Esophagus muscularis mucosa (tissue), 4 donors: ENCODE data around the gene EGLN2. TPM values are rescaled to one million over a fixed set of nuclear protein-coding genes. Genes with fewer than 3 reads are reported as not detected.

Experiments used
- DNase-seq: peaks from one replicate; pipeline ENCODE4 v3.0.0-alpha.2; 2017; ENCODE audit errors: extremely low spot score
- H3K27ac ChIP-seq, 4 donors: fragments of 200-600 bp; sonication (generic); replicated peaks in 1 of 4; 1 replicate in 3 of 4; 2 replicates in 1 of 4; pipeline ENCODE4 v1.5.1; 2016 to 2019; ENCODE audit warnings: mild to moderate bottlenecking in 1 of 4
- H3K27me3 ChIP-seq, 4 donors: fragments of 200-600 bp; sonication (generic); one replicate each; pipeline versions ENCODE4 v1.5.1 to v1.6.0; 2016 to 2019
- H3K36me3 ChIP-seq, 4 donors: fragments of 200-600 bp; sonication (generic); one replicate each; pipeline ENCODE4 v1.5.1; 2016 to 2019
- H3K4me1 ChIP-seq, 4 donors: fragments of 200-600 bp; sonication (generic); one replicate each; pipeline ENCODE4 v1.5.1; 2016 to 2019
- H3K4me3 ChIP-seq, 4 donors: fragments of 200-600 bp; sonication (generic); 1 replicate in 2 of 4; 2 replicates in 2 of 4; pipeline ENCODE4 v1.5.1; 2016 to 2019; ENCODE audit warnings: mild to moderate bottlenecking in 4 of 4, moderate library complexity in 1 of 4
- H3K9me3 ChIP-seq, 4 donors: fragments of 200-600 bp; sonication (generic); 1 replicate in 3 of 4; 2 replicates in 1 of 4; pipeline ENCODE4 v1.5.1; 2016 to 2019
- EP300 ChIP-seq: sonication (generic); formaldehyde crosslinking; IDR thresholded peaks from one replicate; pipeline ENCODE4 v1.6.1; 2017; ENCODE audit warnings: antibody characterized with exemption
- POLR2A ChIP-seq: fragments of 450-650 bp; IDR thresholded peaks from one replicate; pipeline ENCODE4 v1.6.1; 2017; ENCODE audit warnings: antibody characterized with exemption, moderate library complexity, mild to moderate bottlenecking, low read depth
- POLR2AphosphoS5 ChIP-seq, 2 donors: sonication (generic); formaldehyde crosslinking; IDR thresholded peaks; one replicate each; pipeline ENCODE4 v1.6.1; 2017; ENCODE audit warnings: antibody characterized with exemption in 2 of 2
- WGBS: methylation state at CpG from one replicate; pipeline ENCODE4 v1.1.5; 2018; 5-methylcytosine and 5-hydroxymethylcytosine counted together
- intact Hi-C: fragments of 100-400 bp; cut with DNase I; formaldehyde crosslinking; loops from one replicate; pipeline ENCODE4 v1.15.1; 2023
- total RNA-seq, 4 donors: library from RNA; depleted of rRNA; stranded (reverse); fragments of >200 nt; gene quantifications; one replicate each; pipeline versions ENCODE4 v1.1.0 to v1.2.1, GENCODE V29; 2016
- TF ChIP-seq, protein P1 (sequence below), 3 experiments: fragments of 200-600 bp in 2 of 3; fragments of 450-650 bp in 1 of 3; sonication (generic) in 2 of 3; IDR thresholded peaks; one replicate each; pipeline ENCODE4 v1.5.1; 2017 to 2019; ENCODE audit warnings: antibody characterized with exemption in 3 of 3, mild to moderate bottlenecking in 2 of 3, moderate library complexity in 1 of 3

Gene EGLN2
- 100 to 1,000 TPM in 2 of 4 donors, 10 to 100 TPM in 2; 93.1 to 131 (median 101) TPM for total RNA-seq

DNA sequence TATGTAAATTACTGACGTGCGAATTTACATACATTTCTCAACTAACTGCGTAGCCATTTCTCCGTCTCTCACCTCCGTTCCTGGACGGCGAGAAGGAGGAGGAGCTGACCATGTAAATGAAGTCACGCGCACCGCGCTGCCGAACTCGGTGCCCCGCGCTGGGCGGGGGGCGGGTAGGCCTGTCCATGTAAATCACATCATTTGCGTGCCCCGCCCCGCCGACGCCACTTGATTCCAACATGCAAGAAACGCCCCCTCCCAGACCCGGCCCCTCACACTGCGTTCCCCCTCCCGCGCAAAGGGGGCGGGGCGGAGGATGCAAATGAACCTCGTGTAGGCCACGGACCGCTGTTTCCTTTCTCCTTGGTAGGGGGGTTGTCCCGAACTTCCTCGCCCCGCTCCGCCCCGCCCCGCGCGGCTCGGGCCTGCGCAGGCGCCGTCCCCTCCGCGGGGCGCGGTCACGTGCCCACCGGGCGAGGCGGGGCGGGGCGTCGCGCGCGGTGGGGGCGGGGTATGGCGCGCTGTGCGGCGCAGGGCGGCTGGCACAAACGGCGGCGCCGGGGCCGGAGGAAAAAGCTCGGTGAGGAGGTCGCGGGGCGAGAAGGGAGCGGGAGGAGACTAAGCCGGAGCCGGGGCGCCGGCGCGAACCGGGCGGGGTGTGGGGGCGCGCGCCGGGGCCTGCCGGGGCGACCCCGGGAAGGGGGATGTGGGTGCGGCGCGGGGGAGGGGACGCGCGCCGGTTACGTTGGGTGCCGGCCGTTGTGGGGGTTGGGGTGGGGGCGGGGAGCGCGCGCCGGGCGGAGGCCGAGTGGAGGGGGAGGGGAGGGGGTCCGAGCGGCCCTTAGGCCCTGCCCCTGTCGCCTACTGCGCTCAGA is at the start of gene EGLN2:
EGLN2 (plus strand) TSS at position 509 of the 875 bp plus-strand sequence. CDS start 1,382 bp downstream, outside the sequence.
- intact Hi-C loops, result loop anchor here (5.0 kb wide), 1 partner anchor 47 kb away; the partner anchor contains the start of genes ACTMAP and SNRPA
- Histone ChIP-seq H3K27ac (peak within 1 kb of the TSS; percentile 95 to 99 (median 96)), H3K9me3 (no peaks in the 10 kb centered on the region), H3K27me3 (no peaks in the 10 kb centered on the region), H3K4me1 (peaks cover 45 to 52% (median 50%) of the 10 kb centered on the region in 4 donors), H3K4me3 (peak within 1 kb of the TSS; percentile 77 to 99 (median 98)), H3K36me3 (peaks cover 5 to 25% (median 19%) of the 10 kb centered on the region in 4 donors)
- WGBS, result under 1% methylated on average over 39 of the region's 110 CpGs
- DNase-seq, result peak; percentile 100
- TF ChIP-seq POLR2AphosphoS5 (IDR thresholded peaks at IDR 0.05) (peak; percentile 84 to 88), EP300 (no peak), POLR2A (peak; percentile 55)
- TF ChIP-seq, protein P1, sequence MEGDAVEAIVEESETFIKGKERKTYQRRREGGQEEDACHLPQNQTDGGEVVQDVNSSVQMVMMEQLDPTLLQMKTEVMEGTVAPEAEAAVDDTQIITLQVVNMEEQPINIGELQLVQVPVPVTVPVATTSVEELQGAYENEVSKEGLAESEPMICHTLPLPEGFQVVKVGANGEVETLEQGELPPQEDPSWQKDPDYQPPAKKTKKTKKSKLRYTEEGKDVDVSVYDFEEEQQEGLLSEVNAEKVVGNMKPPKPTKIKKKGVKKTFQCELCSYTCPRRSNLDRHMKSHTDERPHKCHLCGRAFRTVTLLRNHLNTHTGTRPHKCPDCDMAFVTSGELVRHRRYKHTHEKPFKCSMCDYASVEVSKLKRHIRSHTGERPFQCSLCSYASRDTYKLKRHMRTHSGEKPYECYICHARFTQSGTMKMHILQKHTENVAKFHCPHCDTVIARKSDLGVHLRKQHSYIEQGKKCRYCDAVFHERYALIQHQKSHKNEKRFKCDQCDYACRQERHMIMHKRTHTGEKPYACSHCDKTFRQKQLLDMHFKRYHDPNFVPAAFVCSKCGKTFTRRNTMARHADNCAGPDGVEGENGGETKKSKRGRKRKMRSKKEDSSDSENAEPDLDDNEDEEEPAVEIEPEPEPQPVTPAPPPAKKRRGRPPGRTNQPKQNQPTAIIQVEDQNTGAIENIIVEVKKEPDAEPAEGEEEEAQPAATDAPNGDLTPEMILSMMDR (IDR thresholded peaks at IDR 0.05), result no peak

DNA sequence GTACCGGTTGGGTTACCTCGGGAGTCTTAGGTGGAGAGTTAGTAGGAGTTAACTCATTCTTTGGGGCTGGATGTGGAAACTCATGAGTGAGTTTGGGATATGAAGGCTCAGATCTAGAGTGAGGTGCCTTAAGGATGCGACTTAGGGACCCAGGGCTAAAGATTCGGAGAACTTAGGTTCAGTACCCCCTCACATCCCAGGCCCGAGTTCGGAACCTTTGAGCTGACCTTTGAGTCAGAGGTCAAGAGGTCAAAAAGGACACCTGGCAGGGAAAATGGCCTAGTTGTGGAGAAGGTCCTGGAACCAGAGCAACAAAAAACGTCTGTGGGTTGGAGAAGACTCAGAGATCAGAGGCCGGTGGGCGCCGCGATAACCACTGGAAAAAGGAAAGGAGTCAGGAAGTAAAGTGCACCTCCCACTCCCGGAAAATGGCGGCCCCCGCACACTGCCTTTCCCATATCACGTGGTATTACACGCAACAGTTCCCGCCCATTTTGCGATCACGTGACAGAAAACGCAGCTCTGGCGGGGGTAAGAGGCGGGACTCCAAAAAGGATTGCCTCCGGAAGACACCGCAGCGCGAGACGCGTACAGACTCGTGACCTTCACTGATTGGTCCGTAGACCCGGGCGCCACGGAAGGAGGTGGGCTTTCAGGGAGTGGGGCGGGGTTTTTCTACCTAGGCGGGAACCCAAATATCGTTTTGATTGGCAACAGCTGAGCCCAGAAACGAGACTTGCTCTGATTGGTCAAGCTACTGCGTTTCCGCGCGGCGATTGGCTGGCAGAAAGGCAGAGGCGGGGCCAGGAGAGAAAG is 48.7 kb upstream of the EGLN2 start, which contains the start of gene ACTMAP:
ACTMAP (minus strand) TSS at position 420 of the 816 bp plus-strand sequence. CDS start 674 bp downstream, outside the sequence.
- peak within 1 kb of the TSS; percentile 65 to 82 (median 72) for H3K4me3 ChIP-seq
- H3K9me3 ChIP-seq, result no peaks in the 10 kb centered on the region
- TF ChIP-seq POLR2A, result peak; percentile 64
- TF ChIP-seq, protein P1 (IDR thresholded peaks at IDR 0.05), result no peak
- TF ChIP-seq EP300, result no peak
- peak; percentile 94 to 98 for TF ChIP-seq POLR2AphosphoS5 (IDR thresholded peaks at IDR 0.05)
- under 1% methylated on average over 31 of the region's 43 CpGs for WGBS
- peak within 1 kb of the TSS; percentile 89 to 98 (median 92) for H3K27ac ChIP-seq
- H3K36me3 ChIP-seq, result peaks cover 0 to 12% (median under 1%) of the 10 kb centered on the region in 4 donors
- peak; percentile 100 for DNase-seq
- no peaks in the 10 kb centered on the region for H3K27me3 ChIP-seq
- intact Hi-C loops, result loop anchor here (5.0 kb wide), 2 partner anchors 47 to 67 kb away; partner anchors contain the start of gene EGLN2
- peaks cover 45 to 61% (median 58%) of the 10 kb centered on the region in 4 donors for H3K4me1 ChIP-seq

DNA sequence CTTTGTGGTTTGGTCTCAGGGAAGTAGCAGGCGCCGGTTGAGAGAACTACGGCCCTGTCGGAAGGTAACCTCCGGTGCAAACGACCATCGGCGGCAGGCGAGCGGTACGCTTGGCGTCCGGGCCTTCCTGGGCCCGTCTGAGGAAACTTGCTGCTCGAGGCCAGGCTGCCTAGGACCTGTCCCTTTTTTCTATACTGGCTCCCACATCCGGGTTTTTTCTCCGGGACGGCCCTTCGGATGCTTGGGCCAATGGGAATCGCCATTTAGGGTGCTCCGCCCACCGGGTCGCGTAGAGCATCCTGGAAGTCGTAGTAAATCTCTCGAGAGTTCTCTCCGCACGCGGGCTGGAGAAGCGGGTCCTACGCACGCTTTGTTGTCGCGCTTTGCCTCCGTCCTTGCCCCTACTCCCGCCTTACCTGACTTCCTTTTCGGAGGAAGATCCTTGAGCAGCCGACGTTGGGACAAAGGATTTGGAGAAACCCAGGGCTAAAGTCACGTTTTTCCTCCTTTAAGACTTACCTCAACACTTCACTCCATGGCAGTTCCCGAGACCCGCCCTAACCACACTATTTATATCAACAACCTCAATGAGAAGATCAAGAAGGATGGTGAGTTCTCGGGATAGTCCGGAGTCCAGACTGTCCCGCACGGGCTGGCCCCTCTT is 48.0 kb upstream of the EGLN2 start, which contains the start of gene SNRPA:
SNRPA (plus strand) TSS at position 330 of the 664 bp plus-strand sequence; CDS start at position 536, 206 bp downstream.
- Histone ChIP-seq H3K4me3 (peak within 1 kb of the TSS; percentile 65 to 82 (median 72)), H3K27me3 (no peaks in the 10 kb centered on the region), H3K36me3 (peaks cover 4 to 20% (median 7%) of the 10 kb centered on the region in 4 donors), H3K9me3 (no peaks in the 10 kb centered on the region), H3K4me1 (peaks cover 46 to 64% (median 59%) of the 10 kb centered on the region in 4 donors), H3K27ac (peak within 1 kb of the TSS; percentile 89 to 98 (median 92))
- intact Hi-C loops, result loop anchor here (5.0 kb wide), 2 partner anchors 46 to 66 kb away; partner anchors contain the start of gene EGLN2
- under 1% methylated on average over 25 of the region's 46 CpGs for WGBS
- TF ChIP-seq, protein P1 (IDR thresholded peaks at IDR 0.05), result peak in 1 of 3 experiments; percentile 17
- TF ChIP-seq EP300, result no peak
- peak; percentile 76 for TF ChIP-seq POLR2A
- peak; percentile 90 to 96 for TF ChIP-seq POLR2AphosphoS5 (IDR thresholded peaks at IDR 0.05)
- DNase-seq, result peak; percentile 100
